DMS 273 (cell line): ENCODE results near the gene OR6F1.
A peak's percentile ranks its signal among the peaks of the same experiment; 100 is the strongest.
"Not testable (repeated sequence)": the region's sequence is repeated elsewhere in the genome, so short reads cannot be mapped to it uniquely, and the experiment has no call there.

Source experiments
- DNase-seq: peaks from one replicate; lab custom pipeline; 2025; ENCODE audit not compliant: unreplicated experiment; lab: John Stamatoyannopoulos, UW

The OR6F1 gene

GRCh38 chr1:247716546-247716945 lies at the start of gene OR6F1:
Gene OR6F1, minus strand, starts transcription at chr1:247716646. Its CDS starts 3,891 bp downstream, at chr1:247712755.
- no peak for DNase-seq

- DNase-seq: no peak
Observed at GRCh38 chr1:247760456-247760855, 44.0 kb upstream of the OR6F1 start, which contains the start of gene OR1C1. Gene OR1C1, minus strand, starts transcription at chr1:247760556. Its CDS starts 2,150 bp downstream, at chr1:247758406.

- not testable (repeated sequence) for DNase-seq
Observed at GRCh38 chr1:247754311-247754710, 37.9 kb upstream of the OR6F1 start.

- no peak for DNase-seq
Observed at GRCh38 chr1:247749870-247750269, 33.4 kb upstream of the OR6F1 start.

- no peak for DNase-seq
Observed at GRCh38 chr1:247748041-247748440, 31.6 kb upstream of the OR6F1 start, which contains the start of gene OR14A2. Gene OR14A2, minus strand, starts transcription at chr1:247748141.

- no peak for DNase-seq
Observed at GRCh38 chr1:247747616-247748015, 31.2 kb upstream of the OR6F1 start.

- no peak for DNase-seq
Observed at GRCh38 chr1:247746391-247746935, 30.0 kb upstream of the OR6F1 start.

- DNase-seq: not testable (repeated sequence)
Observed at GRCh38 chr1:247742215-247742760, 25.8 kb upstream of the OR6F1 start.

- no peak for DNase-seq
Observed at GRCh38 chr1:247741756-247742155, 25.3 kb upstream of the OR6F1 start.

- DNase-seq: no peak
Observed at GRCh38 chr1:247740721-247741120, 24.3 kb upstream of the OR6F1 start.

- DNase-seq: no peak
Observed at GRCh38 chr1:247738315-247738714, 21.9 kb upstream of the OR6F1 start, which contains the start of gene OR14K1. Gene OR14K1, plus strand, starts transcription at chr1:247738615. Its CDS starts 0 bp downstream, at chr1:247738615.

GRCh38 chr1:247721222-247721621 lies 4.8 kb upstream of the OR6F1 start:
- no peak for DNase-seq

GRCh38 chr1:247713753-247714152 lies 2.7 kb downstream of the OR6F1 start:
- no peak for DNase-seq

- DNase-seq: not testable (repeated sequence)
Observed at GRCh38 chr1:247710681-247711080, 5.8 kb downstream of the OR6F1 start.

- no peak for DNase-seq
Observed at GRCh38 chr1:247701338-247701737, 15.1 kb downstream of the OR6F1 start.

- peak; percentile 83 for DNase-seq
Observed at GRCh38 chr1:247681288-247681897, 35.1 kb downstream of the OR6F1 start.

GRCh38 chr1:247680171-247680570 lies 36.3 kb downstream of the OR6F1 start:
- DNase-seq: no peak

GRCh38 chr1:247679639-247680038 lies 36.8 kb downstream of the OR6F1 start, which contains the start of gene OR13G1:
Gene OR13G1, minus strand, starts transcription at chr1:247679739. Its CDS starts 6,698 bp downstream, at chr1:247673041.
- DNase-seq: no peak

- no peak for DNase-seq
Observed at GRCh38 chr1:247669225-247669624, 47.2 kb downstream of the OR6F1 start.
